ENCODE measurements around the gene CMTM5. TPM values are rescaled to one million over a fixed set of nuclear protein-coding genes. Genes with fewer than 3 reads are reported as not detected.
"Not testable (repeated sequence)": the region's sequence is repeated elsewhere in the genome, so short reads cannot be mapped to it uniquely, and the experiment has no call there.

Gene CMTM5
- total RNA-seq, 1 donor from 2014 or later = not detected

GRCh38 chr14:23382276-23382675 is 5.4 kb downstream of the CMTM5 start:
- no peak overlapping the region for H3K4me3 ChIP-seq (ENCODE audit: low read depth, low read length)
- DNase-seq (ENCODE audit: low read depth) = no peak
- TF ChIP-seq, protein P1, sequence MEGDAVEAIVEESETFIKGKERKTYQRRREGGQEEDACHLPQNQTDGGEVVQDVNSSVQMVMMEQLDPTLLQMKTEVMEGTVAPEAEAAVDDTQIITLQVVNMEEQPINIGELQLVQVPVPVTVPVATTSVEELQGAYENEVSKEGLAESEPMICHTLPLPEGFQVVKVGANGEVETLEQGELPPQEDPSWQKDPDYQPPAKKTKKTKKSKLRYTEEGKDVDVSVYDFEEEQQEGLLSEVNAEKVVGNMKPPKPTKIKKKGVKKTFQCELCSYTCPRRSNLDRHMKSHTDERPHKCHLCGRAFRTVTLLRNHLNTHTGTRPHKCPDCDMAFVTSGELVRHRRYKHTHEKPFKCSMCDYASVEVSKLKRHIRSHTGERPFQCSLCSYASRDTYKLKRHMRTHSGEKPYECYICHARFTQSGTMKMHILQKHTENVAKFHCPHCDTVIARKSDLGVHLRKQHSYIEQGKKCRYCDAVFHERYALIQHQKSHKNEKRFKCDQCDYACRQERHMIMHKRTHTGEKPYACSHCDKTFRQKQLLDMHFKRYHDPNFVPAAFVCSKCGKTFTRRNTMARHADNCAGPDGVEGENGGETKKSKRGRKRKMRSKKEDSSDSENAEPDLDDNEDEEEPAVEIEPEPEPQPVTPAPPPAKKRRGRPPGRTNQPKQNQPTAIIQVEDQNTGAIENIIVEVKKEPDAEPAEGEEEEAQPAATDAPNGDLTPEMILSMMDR (conservative IDR thresholded peaks at IDR 0.05; ENCODE audit: low read depth, low read length) = no peak

- H3K4me3 ChIP-seq (ENCODE audit: low read depth, low read length) = no peak overlapping the region
- DNase-seq (ENCODE audit: low read depth) = no peak
- TF ChIP-seq, protein P1 (conservative IDR thresholded peaks at IDR 0.05; ENCODE audit: low read depth, low read length) = no peak
Observed at GRCh38 chr14:23382731-23383440, 6.0 kb downstream of the CMTM5 start.

- H3K4me3 ChIP-seq (ENCODE audit: low read depth, low read length) = no peak overlapping the region
- TF ChIP-seq, protein P1 (conservative IDR thresholded peaks at IDR 0.05; ENCODE audit: low read depth, low read length) = no peak
- no peak for DNase-seq (ENCODE audit: low read depth)
Observed at GRCh38 chr14:23384364-23385080, 7.7 kb downstream of the CMTM5 start.

DNA sequence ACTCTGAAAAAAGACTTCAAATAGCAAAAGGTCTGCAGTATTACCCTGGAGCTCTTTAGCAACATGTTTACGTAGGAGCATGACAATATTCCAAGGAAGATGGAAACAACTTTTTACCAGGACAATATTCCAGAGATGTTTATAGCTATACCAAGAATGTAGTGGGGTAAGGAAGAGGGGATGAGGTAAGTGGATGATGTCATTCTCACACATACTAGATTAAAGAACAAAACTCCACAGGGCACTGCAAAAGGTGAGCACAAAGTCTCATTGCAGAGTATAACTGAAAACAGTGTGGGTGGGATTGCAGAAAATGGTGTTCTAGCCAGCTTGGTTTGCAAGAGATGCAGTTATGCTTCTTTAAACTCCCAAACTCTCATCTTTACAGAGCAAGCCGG is 8.4 kb downstream of the CMTM5 start:
- no peak for DNase-seq (ENCODE audit: low read depth)
- TF ChIP-seq, protein P1 (conservative IDR thresholded peaks at IDR 0.05; ENCODE audit: low read depth, low read length) = no peak
- H3K4me3 ChIP-seq (ENCODE audit: low read depth, low read length) = no peak overlapping the region

- TF ChIP-seq, protein P1 (conservative IDR thresholded peaks at IDR 0.05; ENCODE audit: low read depth, low read length) = no peak
Observed at GRCh38 chr14:23385642-23386265, 8.9 kb downstream of the CMTM5 start.

DNA sequence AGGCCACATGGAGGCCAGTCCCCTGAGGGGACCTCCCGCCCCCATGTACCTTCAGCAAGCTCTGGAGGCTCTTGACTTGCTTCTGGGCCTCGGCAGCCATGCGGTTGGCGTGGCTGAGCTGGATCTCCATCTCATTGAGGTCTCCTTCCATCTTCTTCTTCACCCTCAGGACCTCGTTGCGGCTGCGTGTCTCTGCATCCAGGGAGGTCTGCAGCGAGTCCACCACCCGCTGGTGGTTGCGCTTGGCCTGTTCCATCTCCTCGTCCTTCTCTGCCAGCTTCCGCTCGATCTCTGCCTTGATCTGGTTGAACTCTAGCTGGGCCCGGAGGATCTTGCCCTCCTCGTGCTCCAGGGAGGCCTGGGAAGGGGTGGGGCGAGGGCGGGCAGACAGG is 9.4 kb downstream of the CMTM5 start:
- not testable (repeated sequence) for H3K4me3 ChIP-seq (ENCODE audit: low read depth, low read length); DNase-seq (ENCODE audit: low read depth)

More at GRCh38 chr14:23385642-23386265, 8.9 kb downstream of the CMTM5 start:
- H3K4me3 ChIP-seq (ENCODE audit: low read depth, low read length) = no peak overlapping the region
- DNase-seq (ENCODE audit: low read depth) = no peak

- no peak for DNase-seq (ENCODE audit: low read depth)
- TF ChIP-seq, protein P1 (conservative IDR thresholded peaks at IDR 0.05; ENCODE audit: low read depth, low read length) = no peak
- H3K4me3 ChIP-seq (ENCODE audit: low read depth, low read length) = no peak overlapping the region
Observed at GRCh38 chr14:23386999-23387398, 10.2 kb downstream of the CMTM5 start.
